ENCODE results near the gene HAUS3. TPM values are rescaled to one million over a fixed set of nuclear protein-coding genes. Genes with fewer than 3 reads are reported as not detected.
A peak's percentile ranks its signal among the peaks of the same experiment; 100 is the strongest.

The HAUS3 gene
- total and polyA plus RNA-seq, 2 of the 8 experiments (the other 6 are each of a cell fraction or from before 2014, with no cell fraction given) = 3.2 to 14.8 TPM

GRCh38 chr4:2273221-2273620 lies 31.3 kb upstream of the HAUS3 start:
- no peak overlapping the region; the same call in 1 of the 2 replicates for H2BK5ac ChIP-seq (ENCODE audit: low read depth, low read length)
- H3K79me2 ChIP-seq (ENCODE audit: control insufficient read depth in 1 of 2, insufficient read depth in 2 of 2, low read length in 2 of 2) = no peaks in the 10 kb centered on the region
- no peak overlapping the region for H2BK120ac ChIP-seq (replicated peaks; ENCODE audit: low read depth, low read length)
- H3K79me1 ChIP-seq (ENCODE audit: low read depth, low read length) = no peaks in the 10 kb centered on the region
- no peak overlapping the region for H3K14ac ChIP-seq (ENCODE audit: insufficient read length)
- TF ChIP-seq ZNF274 (IDR thresholded peaks at IDR 0.05; ENCODE audit: borderline replicate concordance, extremely low read depth, low read length) = no peak
- no peak for TF ChIP-seq CHD2 (IDR thresholded peaks at IDR 0.05; ENCODE audit: low read length)
- no peak for TF ChIP-seq KDM1A (IDR thresholded peaks at IDR 0.05; ENCODE audit: borderline replicate concordance, low read length)
- no peak for TF ChIP-seq POLR2A (IDR thresholded peaks at IDR 0.05; ENCODE audit: control extremely low read depth in 1 of 2, low read depth in 2 of 2, low read length in 2 of 2)
- TF ChIP-seq BCL11A (IDR thresholded peaks at IDR 0.05; ENCODE audit: low read depth in 2 of 2, low read length in 2 of 2) = no peak
- TF ChIP-seq TCF12 (IDR thresholded peaks at IDR 0.05; ENCODE audit: low read depth, low read length) = no peak
- TF ChIP-seq BRCA1 (IDR thresholded peaks at IDR 0.05; ENCODE audit: low read depth, low read length) = no peak
- TF ChIP-seq ATF3 (IDR thresholded peaks at IDR 0.05; ENCODE audit: insufficient read depth, low read depth, low read length) = no peak
- TF ChIP-seq, protein P1, sequence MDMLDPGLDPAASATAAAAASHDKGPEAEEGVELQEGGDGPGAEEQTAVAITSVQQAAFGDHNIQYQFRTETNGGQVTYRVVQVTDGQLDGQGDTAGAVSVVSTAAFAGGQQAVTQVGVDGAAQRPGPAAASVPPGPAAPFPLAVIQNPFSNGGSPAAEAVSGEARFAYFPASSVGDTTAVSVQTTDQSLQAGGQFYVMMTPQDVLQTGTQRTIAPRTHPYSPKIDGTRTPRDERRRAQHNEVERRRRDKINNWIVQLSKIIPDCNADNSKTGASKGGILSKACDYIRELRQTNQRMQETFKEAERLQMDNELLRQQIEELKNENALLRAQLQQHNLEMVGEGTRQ (IDR thresholded peaks at IDR 0.05; ENCODE audit: low read length) = no peak
- TF ChIP-seq CREB1 (IDR thresholded peaks at IDR 0.05) = no peak
- H3K9ac ChIP-seq (replicated peaks in 1 of 4; ENCODE audit: extremely low read depth in 1 of 4, low read depth in 3 of 4, low read length in 3 of 4) = no peak overlapping the region
- WGBS, 2 experiments (ENCODE audit: extremely low coverage in 1 of 2, insufficient coverage in 1 of 2, insufficient read length in 1 of 2, insufficient replicate concordance in 2 of 2, low coverage in 1 of 2, low lambda C conversion rate in 2 of 2, missing lambda C conversion rate in 1 of 2) = 85% methylated on average over 15 of the region's 15 CpGs; no CpG with 5 or more reads in 1 of the 2 experiments
- H2BK15ac ChIP-seq (ENCODE audit: low read length) = no peak overlapping the region
- H3K4me1 ChIP-seq (replicated peaks in 1 of 4; ENCODE audit: control insufficient read depth in 3 of 4, insufficient read depth in 4 of 4, low read length in 3 of 4) = peaks cover 0 to 10% (median 7%) of the 10 kb centered on the region in 4 experiments; a peak in 5 of 7 replicates
- no peak overlapping the region for H3K4me3 ChIP-seq (ENCODE audit: extremely low read depth in 1 of 4, insufficient read depth in 2 of 4, low read depth in 3 of 4, low read length in 4 of 4)
- no peak overlapping the region for H2BK20ac ChIP-seq (ENCODE audit: low read length)
- H3K23me2 ChIP-seq (ENCODE audit: low read depth, low read length) = no peaks in the 10 kb centered on the region
- H3K4me2 ChIP-seq (ENCODE audit: insufficient read depth in 1 of 2, low read depth in 2 of 2, low read length in 2 of 2) = no peak overlapping the region
- no peak overlapping the region for H3K18ac ChIP-seq (ENCODE audit: extremely low read depth, low read length)
- no peaks in the 10 kb centered on the region for H3K36me3 ChIP-seq (ENCODE audit: control insufficient read depth in 2 of 4, insufficient read depth in 4 of 4, low read length in 3 of 4)
- H3K27ac ChIP-seq (ENCODE audit: low read depth, low read length) = no peak overlapping the region
- H3K56ac ChIP-seq (replicated peaks; ENCODE audit: insufficient read length, low read depth, low read length) = no peak overlapping the region
- H3K23ac ChIP-seq (ENCODE audit: insufficient read length) = no peak overlapping the region
- H2BK12ac ChIP-seq (ENCODE audit: low read depth, low read length) = no peak overlapping the region
- H3K9me3 ChIP-seq (ENCODE audit: insufficient read depth in 2 of 2, low read depth in 1 of 2, low read length in 1 of 2) = no peaks in the 10 kb centered on the region
- CTCF ChIA-PET (ENCODE audit: partially characterized antibody) = interaction anchor here (1.1 kb wide), 1 partner anchor 81 kb away, joined by 3 read pairs; no protein-coding TSS in a partner anchor
- POLR2A ChIA-PET (ENCODE audit: partially characterized antibody) = no interaction called here
- H4K91ac ChIP-seq (replicated peaks; ENCODE audit: insufficient read length, low read length) = no peak overlapping the region
- H4K20me1 ChIP-seq (replicated peaks in 1 of 2; ENCODE audit: control insufficient read depth in 1 of 2, insufficient read depth in 2 of 2, low read length in 2 of 2) = peaks cover 0 to 1% of the 10 kb centered on the region in 2 experiments
- H4K8ac ChIP-seq (ENCODE audit: extremely low read depth, insufficient read depth, low read length) = 0 out of 2 replicates have a peak overlapping the region, but pooled peaks have one; percentile 2
- no peak overlapping the region for H4K5ac ChIP-seq (ENCODE audit: insufficient read length, low read depth, low read length)
- no peak overlapping the region for H3K4ac ChIP-seq (replicated peaks; ENCODE audit: insufficient read length, low read depth, low read length)
- no peak overlapping the region for H2AFZ ChIP-seq (ENCODE audit: low read length)
- FAIRE-seq = no peak
- no peak overlapping the region for H2AK5ac ChIP-seq (ENCODE audit: low read depth, low read length)
- no peaks in the 10 kb centered on the region for H3K27me3 ChIP-seq (replicated peaks in 1 of 4; ENCODE audit: control insufficient read depth in 3 of 4, extremely low read depth in 1 of 4, insufficient read depth in 3 of 4, low read length in 3 of 4)
- DNase-seq (ENCODE audit: low read depth in 1 of 2, low spot score in 2 of 2) = no peak
